Stimulated activated CD4-positive, alpha-beta T cell treated with anti-CD3 and anti-CD28 coated beads, Interleukin-12 subunit alpha, Interleukin-12 subunit beta, amount 100 ng/mL, for 4 hours (primary cell): ENCODE data around the gene TEDC2.
"Not testable (repeated sequence)": the region's sequence is repeated elsewhere in the genome, so short reads cannot be mapped to it uniquely, and the experiment has no call there.

ENCODE experiments used
- DNase-seq: peaks from one replicate; pipeline ENCODE4 v3.0.0-alpha.2; 2020

Gene TEDC2, protein sequence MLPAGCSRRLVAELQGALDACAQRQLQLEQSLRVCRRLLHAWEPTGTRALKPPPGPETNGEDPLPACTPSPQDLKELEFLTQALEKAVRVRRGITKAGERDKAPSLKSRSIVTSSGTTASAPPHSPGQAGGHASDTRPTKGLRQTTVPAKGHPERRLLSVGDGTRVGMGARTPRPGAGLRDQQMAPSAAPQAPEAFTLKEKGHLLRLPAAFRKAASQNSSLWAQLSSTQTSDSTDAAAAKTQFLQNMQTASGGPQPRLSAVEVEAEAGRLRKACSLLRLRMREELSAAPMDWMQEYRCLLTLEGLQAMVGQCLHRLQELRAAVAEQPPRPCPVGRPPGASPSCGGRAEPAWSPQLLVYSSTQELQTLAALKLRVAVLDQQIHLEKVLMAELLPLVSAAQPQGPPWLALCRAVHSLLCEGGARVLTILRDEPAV

DNA sequence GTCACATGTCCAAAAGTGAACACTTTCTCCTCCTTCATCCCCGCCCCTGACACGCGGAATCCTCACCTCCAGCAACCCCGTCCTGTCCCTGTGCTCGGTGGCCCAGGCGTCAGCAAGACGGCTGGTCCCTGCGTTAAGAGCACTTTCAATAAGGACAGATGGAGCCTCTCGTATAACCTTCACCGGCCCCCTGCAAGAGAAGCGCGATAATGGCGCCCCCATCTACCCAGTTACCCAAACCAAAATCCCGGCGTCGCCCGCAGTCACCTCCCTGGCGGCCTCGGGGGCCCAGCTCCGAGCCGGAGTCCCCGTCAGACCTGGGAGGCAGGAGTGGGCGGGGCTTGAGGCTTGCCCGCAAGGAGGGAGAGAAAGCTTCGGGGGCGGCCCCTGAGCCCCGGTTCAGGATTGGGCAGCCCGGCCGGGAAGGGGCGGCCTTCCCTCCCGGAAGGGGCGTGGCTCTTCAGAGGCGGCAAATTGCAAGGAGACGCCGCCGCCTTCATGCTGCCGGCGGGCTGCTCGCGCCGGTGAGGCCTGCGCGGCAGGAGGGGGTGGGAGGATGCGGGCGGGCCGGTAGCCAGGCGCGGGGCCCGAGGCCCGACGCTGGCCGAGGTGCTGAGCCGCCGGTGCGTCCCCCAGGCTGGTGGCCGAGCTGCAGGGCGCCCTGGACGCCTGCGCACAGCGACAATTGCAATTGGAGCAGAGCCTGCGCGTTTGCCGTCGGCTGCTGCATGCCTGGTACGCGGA, at the start of gene TEDC2:
TSS of gene TEDC2 (plus strand) at position 463 of the 744 bp plus-strand sequence. CDS start at position 499, 36 bp downstream.
- DNase-seq: peak; percentile 97

DNA sequence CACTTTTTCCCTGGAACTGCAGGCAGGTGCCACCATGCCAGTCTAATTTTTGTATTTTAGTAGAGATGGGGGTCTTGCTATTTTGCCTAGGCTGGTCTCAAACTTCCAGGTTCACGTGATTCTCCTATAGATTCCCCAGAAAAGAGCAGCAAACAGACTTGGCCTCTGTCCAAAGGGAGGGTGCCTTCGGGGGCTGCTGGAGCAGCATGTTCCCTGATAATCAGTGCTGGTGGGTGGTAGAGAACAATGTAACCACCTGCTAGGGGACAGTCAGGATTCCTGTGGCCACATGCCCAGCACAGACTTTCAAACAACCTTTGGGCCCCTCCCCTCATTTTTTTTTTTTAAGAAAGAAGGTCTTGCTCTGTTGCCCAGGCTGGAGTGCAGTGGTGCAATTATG, 44.8 kb upstream of the TEDC2 start:
- DNase-seq: no peak

DNA sequence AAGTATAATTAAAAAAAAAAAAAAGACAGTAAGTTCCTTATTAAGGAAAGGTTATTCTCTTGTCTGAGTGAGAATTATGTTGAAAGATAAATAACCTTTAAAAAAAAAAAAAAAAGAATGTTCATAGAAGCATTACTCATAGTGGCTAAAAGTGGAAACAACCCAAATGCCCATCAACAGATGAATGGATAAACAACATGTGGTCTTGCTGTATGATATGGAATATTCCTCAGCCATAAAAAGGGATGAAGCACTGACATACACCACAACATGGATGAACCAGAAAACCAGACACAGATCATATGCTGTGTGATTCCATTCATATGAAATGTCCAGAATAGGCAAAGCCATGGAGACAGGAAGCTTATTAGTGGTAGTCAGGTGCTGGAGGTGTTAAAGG, 39.9 kb upstream of the TEDC2 start:
- no peak for DNase-seq

DNA sequence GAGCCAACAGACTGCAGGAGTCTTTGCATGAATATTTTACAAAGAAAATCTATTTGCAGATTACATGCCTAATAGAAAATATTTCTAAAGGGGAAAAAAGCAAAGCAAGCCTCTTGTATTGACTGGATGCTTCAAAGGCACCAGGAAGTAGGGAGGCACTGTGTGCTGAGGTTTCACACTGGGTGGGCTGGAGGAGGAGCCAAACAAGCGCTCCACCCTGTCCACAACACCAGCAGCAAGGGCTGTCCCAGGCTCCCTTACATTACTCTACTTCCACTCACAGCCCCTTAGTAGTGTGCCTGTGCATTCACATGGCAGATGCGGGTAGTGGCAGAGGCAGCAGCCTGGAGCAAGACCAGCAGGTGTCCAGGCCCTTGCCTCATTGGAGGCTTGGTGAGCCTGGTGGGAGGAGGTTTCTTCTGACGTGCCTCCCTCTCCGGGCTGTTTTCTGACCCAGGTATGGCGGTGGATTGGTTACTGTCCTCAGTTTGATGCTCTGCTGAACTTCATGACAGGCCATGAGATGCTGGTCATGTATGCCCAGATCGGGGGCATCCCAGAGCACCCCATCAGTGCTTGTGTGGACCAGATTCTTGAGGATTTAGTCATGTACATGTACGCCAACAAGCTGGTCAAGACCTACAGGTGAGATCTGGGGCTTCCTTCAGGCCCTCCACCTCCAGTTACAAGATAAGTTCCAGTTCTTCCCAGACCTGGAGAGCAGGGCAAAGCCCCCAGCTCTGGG, 37.6 kb upstream of the TEDC2 start:
- DNase-seq: no peak

DNA sequence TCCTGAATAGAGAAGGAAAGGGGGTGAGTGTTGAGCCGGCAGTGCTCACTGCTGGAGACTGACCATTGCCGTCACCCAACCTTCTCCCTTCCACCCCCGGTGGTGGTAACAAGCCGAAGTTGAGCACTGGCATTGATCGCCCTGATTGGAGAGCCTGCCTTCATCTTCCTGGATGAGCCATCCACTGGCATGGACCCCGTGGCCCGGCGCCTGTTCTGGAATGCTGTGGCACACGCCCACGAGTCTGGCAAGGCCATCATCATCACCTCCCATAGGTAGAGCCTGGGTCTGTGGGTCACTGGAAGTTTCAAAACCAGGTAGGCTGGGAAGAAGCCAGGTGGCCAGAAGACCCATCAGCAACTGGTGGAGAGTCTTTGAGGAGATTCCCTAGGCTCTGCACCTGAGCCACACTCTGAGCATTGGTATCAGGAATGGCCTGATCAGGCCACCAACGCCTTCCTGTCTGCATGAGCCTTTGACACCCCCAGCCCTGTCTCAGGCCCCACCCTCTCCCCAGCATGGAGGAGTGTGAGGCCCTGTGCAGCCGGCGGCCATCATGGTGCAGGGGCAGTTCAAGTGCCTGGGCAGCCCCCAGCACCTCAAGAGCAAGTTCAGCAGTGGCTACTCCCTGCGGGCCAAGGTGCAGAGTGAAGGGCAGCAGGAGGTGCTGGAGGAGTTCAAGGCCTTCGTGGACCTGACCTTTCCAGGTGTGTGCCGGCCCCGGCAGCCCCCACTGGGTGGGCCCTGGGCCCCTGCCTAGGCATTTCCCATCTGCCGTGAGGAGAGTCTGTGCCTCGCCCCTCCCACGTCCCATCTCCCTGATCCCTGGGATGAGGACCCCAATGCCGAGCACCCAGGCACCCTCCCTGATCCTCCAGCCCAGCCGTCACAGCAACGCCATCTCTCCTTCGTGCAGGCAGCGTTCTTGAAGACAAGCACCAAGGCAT, 35.6 kb upstream of the TEDC2 start:
- DNase-seq: no peak

DNA sequence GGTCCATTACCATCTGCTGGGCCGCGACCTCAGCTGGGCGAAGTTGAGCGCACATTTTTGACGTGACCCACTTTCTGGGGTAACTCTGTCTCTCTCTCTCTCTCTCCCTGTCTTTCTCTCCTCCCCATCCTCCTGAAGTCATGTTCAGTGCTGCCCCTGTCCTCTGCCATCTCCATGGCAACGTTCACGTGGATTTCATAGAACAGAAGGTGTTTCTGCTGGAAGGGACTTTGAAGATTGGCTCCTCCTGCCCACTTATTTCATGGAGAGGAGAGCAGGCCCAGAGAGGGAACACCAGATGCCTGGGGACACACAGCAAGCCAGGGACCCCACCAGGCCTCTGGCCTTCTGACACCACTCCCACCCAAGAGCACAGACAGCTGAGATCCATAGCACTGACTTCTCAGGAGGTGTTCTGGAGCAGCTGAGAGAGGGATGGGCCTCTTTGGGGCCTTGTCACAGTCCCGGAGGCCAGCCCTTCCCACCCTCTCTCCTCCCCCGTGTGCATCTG, 34.8 kb upstream of the TEDC2 start:
- no peak for DNase-seq

DNA sequence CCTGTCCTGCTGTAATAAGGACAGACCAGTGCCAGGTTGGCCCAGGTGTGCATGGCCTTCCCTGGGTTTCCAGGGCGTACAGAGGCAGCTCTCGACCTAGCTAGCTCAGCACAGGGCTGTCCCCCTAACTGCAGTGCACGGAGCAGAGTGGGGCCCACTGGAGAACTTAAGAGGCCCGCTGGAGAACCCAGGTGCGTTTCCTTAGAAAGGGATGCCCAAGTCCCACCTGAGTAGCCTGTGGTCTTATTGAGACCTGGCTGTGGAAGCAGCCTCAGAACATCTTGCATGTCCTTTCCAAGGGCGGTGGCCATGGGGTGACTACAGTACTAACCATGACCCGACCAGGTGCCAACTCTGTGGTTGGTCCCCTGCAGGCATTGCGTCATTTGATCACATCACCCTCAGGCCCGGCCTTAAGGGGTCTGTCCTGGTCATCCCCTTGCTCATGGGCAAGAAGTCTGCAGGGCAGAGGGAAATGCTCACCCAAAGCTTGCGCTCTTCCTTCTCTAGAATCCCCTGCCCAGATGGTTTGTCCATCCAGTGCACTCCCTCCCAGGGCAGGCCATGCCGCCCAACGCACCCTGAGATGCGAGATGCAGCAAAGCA, 34.0 kb upstream of the TEDC2 start:
- DNase-seq: no peak

DNA sequence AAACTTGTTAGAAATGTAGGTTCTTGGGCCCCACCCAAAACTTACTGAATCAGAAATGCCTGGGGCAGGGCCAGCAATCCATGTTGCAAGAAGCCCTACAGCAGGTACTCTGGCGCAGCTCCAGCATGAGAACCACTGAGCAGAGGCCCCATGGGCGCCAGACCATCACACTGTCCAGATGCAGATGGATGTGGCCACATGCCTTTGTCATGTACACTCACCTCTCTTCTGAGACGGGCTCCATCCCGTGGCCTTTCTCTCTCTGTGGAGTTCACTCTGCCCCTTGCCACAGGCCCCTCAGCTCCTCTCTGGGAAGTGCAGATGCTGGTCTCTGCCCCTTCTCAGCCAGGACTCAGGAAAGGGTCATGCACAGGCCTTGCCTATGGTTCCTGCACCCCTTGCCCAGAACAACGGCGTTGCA, 33.0 kb upstream of the TEDC2 start:
- no peak for DNase-seq

DNA sequence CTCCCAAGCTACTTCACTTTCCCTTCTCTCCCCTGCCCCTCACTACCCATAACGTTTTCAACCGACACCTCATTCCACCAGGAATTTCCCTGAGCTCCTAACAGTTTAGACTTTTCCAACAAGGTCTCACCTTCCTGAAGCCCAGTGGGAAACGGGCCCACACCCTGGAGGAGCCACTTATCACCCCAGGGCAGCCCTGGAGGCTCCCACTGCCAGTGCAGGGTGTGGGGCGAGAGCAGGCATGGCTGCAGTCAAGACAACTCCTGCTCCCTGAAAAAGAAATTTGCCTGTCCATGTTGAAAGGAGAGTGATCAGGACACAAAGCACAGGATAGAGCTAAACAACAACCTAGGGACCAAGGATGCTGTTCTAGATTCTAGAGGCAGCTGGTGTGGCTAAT, 32.4 kb upstream of the TEDC2 start:
- DNase-seq: no peak

DNA sequence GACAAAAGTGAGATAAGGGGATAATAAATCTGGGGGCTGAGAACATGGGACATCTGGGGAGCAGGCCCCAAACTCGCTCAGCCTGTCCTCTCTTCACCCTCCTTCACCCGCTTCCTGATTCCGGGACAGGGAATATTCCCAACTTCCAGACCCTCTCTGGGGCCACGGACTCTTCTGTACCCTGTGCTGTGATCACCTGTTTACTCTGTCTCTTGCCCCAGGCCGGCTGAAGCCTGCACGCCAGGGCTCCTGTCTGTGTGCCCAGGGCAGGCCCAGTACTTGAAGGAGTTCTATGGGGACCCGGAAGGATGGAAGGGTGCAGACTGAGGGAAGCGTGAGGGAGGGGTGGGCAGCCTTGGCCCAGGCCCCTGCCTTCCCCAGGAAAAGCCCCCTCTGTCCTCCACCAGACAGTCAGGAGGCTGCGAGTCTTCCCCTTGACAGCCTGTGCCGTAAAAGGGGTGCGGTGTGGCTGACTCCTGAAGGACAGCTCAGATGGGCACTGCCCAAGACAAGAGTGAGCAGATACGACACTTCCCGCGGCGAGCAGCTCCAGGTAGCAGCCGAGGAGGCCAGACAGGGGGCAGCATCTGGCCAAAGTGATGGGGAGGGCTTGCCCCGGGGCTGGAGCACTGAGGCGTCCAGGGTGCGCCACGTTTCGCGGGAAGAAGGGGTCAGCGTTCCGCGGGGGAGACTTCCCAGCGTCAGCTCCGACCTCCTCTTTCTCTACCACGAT, 31.7 kb upstream of the TEDC2 start:
- DNase-seq: peak; percentile 5

DNA sequence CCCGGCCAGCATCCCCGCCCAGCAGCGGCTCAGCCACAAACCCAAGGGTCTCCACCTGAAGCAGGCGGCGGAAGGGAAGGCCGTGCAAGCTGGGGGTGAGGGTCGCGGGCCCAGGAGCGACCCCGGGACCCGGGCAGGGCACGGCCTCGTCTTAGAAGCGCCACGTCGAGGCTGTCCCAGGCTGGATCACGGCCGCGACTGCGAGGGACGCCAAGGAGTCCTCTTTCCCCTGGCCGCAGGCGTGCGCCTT, 31.2 kb upstream of the TEDC2 start:
- DNase-seq: no peak

DNA sequence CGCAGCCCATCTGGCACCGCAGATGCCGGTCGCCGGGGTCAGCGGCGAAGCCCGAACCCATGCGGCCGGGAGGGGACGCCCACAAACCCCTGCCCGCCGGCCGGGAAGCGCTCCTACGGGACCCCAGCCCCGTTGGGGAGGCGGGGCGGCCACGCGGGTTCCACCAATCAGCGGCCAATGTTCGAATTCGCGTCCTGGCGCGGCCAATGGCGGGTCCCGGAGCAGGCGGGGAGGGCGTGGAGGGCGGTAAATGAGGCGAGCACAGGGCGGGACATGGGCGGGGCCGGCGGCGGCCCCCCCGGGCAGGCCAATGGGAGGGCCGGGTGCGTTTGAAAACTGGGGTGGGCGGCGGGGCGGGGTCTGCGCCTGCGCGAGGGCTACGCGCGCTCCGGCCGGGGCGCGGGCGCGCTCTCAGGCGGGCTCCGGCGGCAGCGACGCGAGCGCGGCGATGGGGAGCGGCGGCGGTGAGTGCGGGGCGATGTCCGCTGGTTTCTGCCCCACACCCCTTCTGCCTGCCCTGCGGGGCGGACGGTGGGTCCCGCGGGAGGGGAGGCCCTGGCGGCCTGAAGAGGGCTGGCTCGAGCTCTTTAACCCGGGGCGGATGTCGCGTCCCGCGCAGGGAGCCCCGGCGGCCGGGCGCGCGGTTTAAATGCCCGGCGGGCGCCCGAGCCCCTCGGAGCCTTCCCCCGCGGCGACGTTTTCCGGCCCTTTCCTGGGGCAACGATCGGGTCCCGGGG, 30.7 kb upstream of the TEDC2 start, which contains the start of gene CCNF:
TSS of gene CCNF (plus strand) at position 414 of the 737 bp plus-strand sequence. CDS start at position 449, 35 bp downstream.
- DNase-seq: peak; percentile 98

DNA sequence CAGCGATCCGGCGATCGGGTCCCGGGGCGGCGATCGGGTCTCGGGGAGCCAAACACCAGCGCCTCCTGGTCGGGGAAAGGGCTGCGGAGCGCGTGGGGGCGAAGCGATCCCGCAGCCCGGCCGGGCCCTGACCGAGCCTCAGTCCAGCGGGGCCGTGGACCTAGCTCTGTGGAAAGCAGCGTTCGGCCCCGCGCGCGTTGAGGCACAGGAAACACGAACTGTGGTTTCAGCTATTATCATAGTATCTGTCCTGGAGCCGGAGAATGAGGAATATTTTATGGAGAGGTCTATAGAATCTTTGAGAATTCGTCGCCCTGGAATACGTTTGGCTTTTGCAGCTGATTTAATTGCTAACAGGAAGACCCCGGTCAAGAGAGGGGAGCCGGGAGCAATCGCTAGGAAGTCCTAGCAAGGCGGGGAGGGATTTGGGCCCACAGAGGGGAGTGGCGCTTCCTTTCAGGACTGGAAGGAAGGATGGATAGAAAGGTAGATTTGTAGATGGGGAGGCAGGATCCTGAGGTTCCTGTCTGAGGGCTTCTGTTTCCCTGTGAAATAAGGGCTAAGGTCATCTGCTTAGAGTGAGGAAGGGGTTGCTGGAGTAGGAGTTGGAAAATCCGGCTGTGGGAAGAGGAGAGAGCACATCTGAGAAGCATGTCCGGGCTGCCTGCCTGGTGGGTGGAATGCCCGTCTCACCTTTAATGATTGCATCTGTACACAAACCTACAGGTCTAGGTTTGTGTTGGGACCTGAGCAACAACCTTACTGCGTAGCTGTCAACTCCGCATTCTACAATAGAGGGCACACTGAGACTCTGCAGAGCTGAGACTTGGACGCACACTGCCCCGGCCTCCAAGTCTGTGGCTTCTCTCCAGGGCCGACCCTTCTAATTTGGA, 29.9 kb upstream of the TEDC2 start:
- no peak for DNase-seq

DNA sequence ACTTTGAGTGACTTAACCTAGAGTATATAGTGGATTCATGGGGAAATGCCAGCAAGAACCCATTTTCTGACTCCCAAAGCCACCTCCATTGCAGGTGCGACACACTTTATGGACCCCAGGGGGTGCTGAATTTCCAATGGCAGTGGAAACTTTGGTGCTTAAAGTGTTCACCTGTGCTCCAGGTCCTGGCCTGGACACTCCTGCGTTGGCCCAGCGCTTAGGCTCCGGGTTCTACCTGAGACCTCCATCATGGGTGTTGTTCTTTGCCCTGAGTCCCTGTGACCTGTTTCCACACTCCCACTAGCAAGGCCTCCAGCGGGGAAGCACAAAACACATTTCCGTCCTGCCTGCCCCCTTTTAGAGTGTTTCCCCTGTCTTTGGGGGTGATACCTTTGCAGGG, 27.6 kb upstream of the TEDC2 start:
- no peak for DNase-seq

DNA sequence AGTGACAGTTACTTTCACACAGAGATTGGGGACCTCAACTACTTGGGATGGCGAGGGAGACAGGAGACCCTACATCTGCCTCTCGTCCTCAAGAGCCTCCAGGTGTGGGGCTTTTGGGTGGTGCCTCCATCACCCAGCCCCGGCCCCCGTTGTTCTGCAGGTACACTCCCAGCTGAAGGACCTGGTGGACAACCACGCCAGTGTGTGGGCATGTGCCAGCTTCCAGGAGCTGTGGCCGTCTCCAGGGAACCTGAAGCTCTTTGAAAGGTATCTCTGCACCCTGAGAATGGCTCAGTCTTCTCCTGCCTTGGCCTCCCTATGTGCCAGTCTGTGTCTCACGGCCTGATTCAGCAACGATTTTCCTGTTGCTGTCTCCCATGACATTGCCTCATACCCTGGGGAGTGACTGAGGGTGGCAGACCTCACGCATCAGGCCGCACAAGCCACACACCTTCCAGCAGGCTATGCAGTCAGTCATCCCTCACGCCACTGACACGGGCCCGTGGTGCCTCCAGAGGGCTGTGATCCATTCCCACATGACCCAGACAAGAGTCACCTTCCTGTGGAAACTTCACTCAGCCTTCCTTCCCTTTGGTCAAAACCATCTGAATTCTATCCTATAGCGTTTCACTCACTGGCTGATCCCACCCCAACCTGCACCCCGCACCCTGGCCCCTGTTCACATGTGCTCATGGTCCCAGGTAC, 27.0 kb upstream of the TEDC2 start:
- DNase-seq: no peak

DNA sequence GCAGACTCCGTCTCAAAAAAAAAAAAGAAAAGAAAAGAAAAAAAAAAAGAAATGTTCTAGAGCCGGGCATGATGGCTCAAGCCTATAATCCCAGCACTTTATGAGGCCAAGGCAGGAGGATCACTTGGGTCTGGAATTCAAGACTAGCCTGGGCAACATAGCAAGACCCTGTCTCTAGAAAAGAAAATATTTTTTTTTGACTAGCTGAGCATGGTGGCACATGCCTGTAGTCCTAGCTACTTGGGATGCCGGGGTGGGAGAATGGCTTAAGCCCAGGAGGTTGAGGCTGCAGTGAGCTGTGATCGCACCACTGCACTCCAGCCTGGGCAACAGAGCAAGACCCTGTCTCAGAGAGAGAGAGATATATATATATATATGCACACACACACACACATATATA, 24.7 kb upstream of the TEDC2 start:
- DNase-seq: not testable (repeated sequence)

DNA sequence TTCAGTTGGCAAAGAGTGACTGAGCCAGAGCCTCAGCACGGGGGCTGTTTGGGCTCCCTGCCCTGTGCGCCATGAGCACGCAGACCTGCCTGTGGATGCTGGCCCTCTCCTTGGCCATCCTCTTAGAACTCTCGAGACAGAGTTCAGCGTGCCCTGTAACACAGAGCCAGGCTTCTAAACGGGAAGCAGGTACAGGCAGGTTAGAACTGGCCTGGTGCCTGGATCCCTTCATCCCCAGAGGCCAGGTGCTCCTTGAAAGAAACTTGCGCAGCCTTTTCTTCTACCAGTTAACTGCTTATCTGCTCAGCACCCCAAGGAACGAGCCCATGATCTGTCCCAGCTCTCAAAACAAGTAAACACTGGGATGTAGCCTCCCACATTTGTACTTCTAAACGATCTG, 23.8 kb upstream of the TEDC2 start:
- DNase-seq: no peak

DNA sequence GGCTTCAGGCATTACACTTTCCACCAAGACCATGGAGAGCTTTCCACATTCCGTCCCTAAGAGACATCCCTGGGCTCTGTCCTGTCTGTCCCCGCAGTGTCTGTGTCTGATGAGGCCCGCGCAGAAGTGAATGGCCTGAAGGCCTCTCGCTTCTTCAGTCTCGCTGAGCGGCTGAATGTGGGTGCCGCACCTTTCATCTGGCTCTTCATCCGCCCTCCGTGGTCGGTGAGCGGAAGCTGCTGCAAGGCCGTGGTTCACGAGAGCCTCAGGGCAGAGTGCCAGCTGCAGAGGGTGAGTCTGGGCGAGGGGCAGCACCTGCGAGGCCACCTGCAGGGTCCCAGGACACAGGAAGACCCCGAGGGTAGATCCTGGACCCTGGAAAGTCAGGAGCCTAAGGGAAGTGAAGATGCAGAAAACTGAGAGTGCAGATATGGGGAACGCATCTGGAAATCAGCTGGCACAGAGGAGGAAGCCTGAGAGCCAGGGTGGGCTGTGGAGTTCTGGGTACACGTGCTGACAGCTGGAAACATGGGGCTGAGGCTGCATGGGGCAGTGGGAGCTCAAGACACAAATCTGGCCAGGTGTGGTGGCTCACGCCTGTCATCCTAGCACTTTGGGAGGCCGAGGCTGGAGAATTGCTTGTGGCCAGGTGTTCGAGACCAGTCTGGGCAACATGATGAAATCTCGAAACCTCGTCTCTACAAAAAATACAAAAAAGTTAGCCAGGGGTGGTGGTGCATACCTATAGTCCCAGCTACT, 22.7 kb upstream of the TEDC2 start:
- no peak for DNase-seq
